Head of caudate nucleus (tissue), 42 donors: ENCODE data around the gene ACAD11.

ENCODE experiments used
- DNase-seq, 42 donors: peaks; one replicate each; pipeline versions ENCODE4 v3.0.0 to v3.0.0-alpha.2; 2020 to 2021; ENCODE audit warnings: mixed read lengths in 7 of 42
- intact Hi-C: fragments of 100-400 bp; cut with DNase I; formaldehyde crosslinking; loops from one replicate; pipeline ENCODE4 v1.15.0; 2022

Gene ACAD11

GRCh38 chr3:132536442-132537153, 123.0 kb downstream of the ACAD11 start:
- DNase-seq, result no peak
- intact Hi-C loops, result loop anchor here (5.0 kb wide), 1 partner anchor 106 kb away; no protein-coding TSS in a partner anchor

- intact Hi-C loops, result loop anchor here (5.0 kb wide), 1 partner anchor 106 kb away; no protein-coding TSS in a partner anchor
Measured at GRCh38 chr3:132535575-132536441, 123.8 kb downstream of the ACAD11 start.

GRCh38 chr3:132530624-132531023, 129.0 kb downstream of the ACAD11 start:
- intact Hi-C loops, result no loop called here
- DNase-seq, result no peak

More at GRCh38 chr3:132535575-132536441, 123.8 kb downstream of the ACAD11 start:
- DNase-seq, result peak in 38 of 42 donors; percentile 8 to 87 (median 62)

GRCh38 chr3:132522353-132522752, 137.3 kb downstream of the ACAD11 start:
- intact Hi-C loops, result no loop called here
- DNase-seq, result no peak

- peak in 1 of 42 donors; percentile 18 for DNase-seq
- intact Hi-C loops, result no loop called here
Measured at GRCh38 chr3:132521901-132522300, 137.7 kb downstream of the ACAD11 start.

- intact Hi-C loops, result no loop called here
- no peak for DNase-seq
Measured at GRCh38 chr3:132519914-132520313, 139.7 kb downstream of the ACAD11 start.

GRCh38 chr3:132517311-132517710, 142.3 kb downstream of the ACAD11 start:
- intact Hi-C loops, result no loop called here
- no peak for DNase-seq

GRCh38 chr3:132513057-132513456, 146.6 kb downstream of the ACAD11 start:
- intact Hi-C loops, result no loop called here
- no peak for DNase-seq

GRCh38 chr3:132509506-132509905, 150.1 kb downstream of the ACAD11 start:
- intact Hi-C loops, result no loop called here
- DNase-seq, result peak in 13 of 42 donors; percentile 11 to 58 (median 29)

- DNase-seq, result no peak
- intact Hi-C loops, result no loop called here
Measured at GRCh38 chr3:132509096-132509495, 150.5 kb downstream of the ACAD11 start.
